PC-3 (cell line): Measurements from ENCODE around the gene PHAF1. TPM values are rescaled to one million over a fixed set of nuclear protein-coding genes. Genes with fewer than 3 reads are reported as not detected.

Experiments used
- ATAC-seq: fragments of 200-7000 bp; cut with Tn5 transposase; 2 replicates; pipeline ENCODE4 v1.9.1; 2020; ENCODE audit warnings: mild to moderate bottlenecking, moderate library complexity
- BruUV-seq: library from RNA; stranded (reverse); fragments of 400-500 nt; replicated peaks from 2 replicates; lab custom pipeline; 2021; lab: Mats Ljungman, UMichigan
- CTCF ChIA-PET: fragments of 300-600 bp; sonication (Branson Sonifier 250); formaldehyde crosslinking; loops from one replicate; lab custom pipeline; 2022; ENCODE audit warnings: antibody characterized with exemption; lab: Charles Lee
- POLR2A ChIA-PET: fragments of 300-600 bp; sonication (Branson Sonifier 250); formaldehyde crosslinking; loops from one replicate; lab custom pipeline; 2022; ENCODE audit warnings: antibody characterized with exemption; ENCODE audit not compliant: unreplicated experiment; lab: Charles Lee
- DNase-seq: peaks from one replicate; pipeline ENCODE4 v3.0.0-alpha.2; 2015
- H2AFZ ChIP-seq: fragments of 300-600 bp; sonication (generic); 2 replicates; pipeline ENCODE4 v1.6.0; 2016; ENCODE audit warnings: antibody characterized with exemption, low read length
- H3F3A ChIP-seq: fragments of 300-600 bp; sonication (generic); one replicate; pipeline ENCODE4 v1.6.0; 2017; ENCODE audit warnings: antibody characterized with exemption, low read length, control low read depth, mild to moderate bottlenecking; ENCODE audit not compliant: unreplicated experiment
- H3K27ac ChIP-seq: fragments of 300-600 bp; sonication (generic); 2 replicates; pipeline ENCODE4 v1.5.1; 2016; ENCODE audit warnings: mild to moderate bottlenecking, low read length
- H3K27me3 ChIP-seq: fragments of 300-600 bp; sonication (generic); 2 replicates; pipeline ENCODE4 v1.6.1; 2016; ENCODE audit warnings: low read length, mixed read lengths
- H3K36me3 ChIP-seq: fragments of 300-600 bp; sonication (generic); 2 replicates; pipeline ENCODE4 v1.6.1; 2016; ENCODE audit warnings: low read depth, mixed run types, low read length, mixed read lengths
- H3K4me1 ChIP-seq: fragments of 300-600 bp; sonication (generic); 2 replicates; pipeline ENCODE4 v1.5.1; 2016; ENCODE audit warnings: low read length; ENCODE audit not compliant: insufficient read depth
- H3K4me2 ChIP-seq: fragments of 300-600 bp; sonication (generic); 2 replicates; pipeline ENCODE4 v1.6.0; 2016; ENCODE audit warnings: low read length
- H3K4me3 ChIP-seq: fragments of 300-600 bp; sonication (generic); 2 replicates; pipeline ENCODE4 v1.5.1; 2016; ENCODE audit warnings: mild to moderate bottlenecking, low read length, mixed read lengths
- H3K79me2 ChIP-seq: fragments of 300-600 bp; sonication (generic); 2 replicates; pipeline ENCODE4 v1.6.1; 2017; ENCODE audit warnings: low read length, mixed read lengths
- H3K9ac ChIP-seq: fragments of 300-600 bp; sonication (generic); 2 replicates; pipeline ENCODE4 v1.6.0; 2016; ENCODE audit warnings: mild to moderate bottlenecking, low read length
- H3K9me2 ChIP-seq: fragments of 300-600 bp; sonication (generic); replicated peaks from 2 replicates; pipeline ENCODE4 v1.6.1; 2016; ENCODE audit warnings: mixed run types, low read length, mixed read lengths
- H3K9me3 ChIP-seq: fragments of 300-600 bp; sonication (generic); 2 replicates; pipeline ENCODE4 v1.6.1; 2016; ENCODE audit warnings: low read length, mixed read lengths
- H4K20me1 ChIP-seq: fragments of 300-600 bp; sonication (generic); 2 replicates; pipeline ENCODE4 v1.6.1; 2016; ENCODE audit warnings: low read length, mixed read lengths
- EZH2 ChIP-seq: fragments of 300-600 bp; sonication (generic); IDR thresholded peaks from one replicate; pipeline ENCODE4 v1.6.1; 2017; ENCODE audit warnings: antibody characterized with exemption, mild to moderate bottlenecking, low read length; ENCODE audit not compliant: unreplicated experiment
- EZH2phosphoT487 ChIP-seq: fragments of 300-600 bp; sonication (generic); IDR thresholded peaks from 2 replicates; pipeline ENCODE4 v1.6.1; 2018; ENCODE audit warnings: mild to moderate bottlenecking, antibody characterized with exemption, low read length, borderline replicate concordance
- intact Hi-C: fragments of 100-400 bp; cut with micrococcal nuclease; formaldehyde crosslinking; loops from 2 replicates; pipeline ENCODE4 v1.9.0; 2023
- total RNA-seq: library from RNA; depleted of rRNA; stranded (reverse); fragments of >200 nt; gene quantifications from 2 replicates; pipeline ENCODE4 v1.2.3, GENCODE V29; 2014
- TF ChIP-seq, protein P1 (sequence below): fragments of 300-600 bp; sonication (generic); conservative IDR thresholded peaks from 2 replicates; pipeline ENCODE4 v1.5.1; 2017; ENCODE audit warnings: antibody characterized with exemption, low read depth, mild to moderate bottlenecking, low read length

The PHAF1 gene
- total RNA-seq, 1 experiment from 2014 or later: 18.8 TPM

DNA sequence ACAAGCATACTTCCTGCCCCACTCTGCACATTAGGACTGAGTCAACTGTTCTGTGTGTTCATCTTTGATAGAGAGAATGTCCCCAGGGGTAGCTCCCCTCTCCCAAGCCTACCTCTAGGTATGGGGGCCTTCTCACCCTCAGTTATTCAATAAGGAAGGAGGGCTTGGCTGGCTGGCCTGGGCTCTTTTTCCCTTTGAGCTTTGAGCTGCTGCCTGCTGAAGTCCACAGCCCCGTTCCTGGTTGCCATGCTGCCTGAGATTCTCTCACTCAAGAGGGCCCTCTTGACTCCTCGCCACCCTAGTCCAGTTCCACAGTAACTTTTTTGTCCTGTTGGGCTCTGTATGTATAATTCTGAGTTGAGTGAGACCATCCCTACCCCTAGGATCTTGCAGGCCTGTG is 36.0 kb downstream of the PHAF1 start:
- ChIA-PET CTCF (no interaction called here), POLR2A (no interaction called here)
- Histone ChIP-seq H3K79me2 (no peaks in the 10 kb centered on the region), H3K36me3 (no peaks in the 10 kb centered on the region; the same call in 1 of the 2 replicates), H3K4me1 (no peaks in the 10 kb centered on the region), H3K9me3 (no peaks in the 10 kb centered on the region), H4K20me1 (no peaks in the 10 kb centered on the region), H3K27ac (no peak overlapping the region), H3K27me3 (no peaks in the 10 kb centered on the region), H3K4me2 (no peak overlapping the region), H3K4me3 (no peak overlapping the region), H3K9me2 (no peaks in the 10 kb centered on the region), H3K9ac (no peak overlapping the region), H3F3A (no peaks in the 10 kb centered on the region), H2AFZ (no peak overlapping the region)
- TF ChIP-seq, protein P1, sequence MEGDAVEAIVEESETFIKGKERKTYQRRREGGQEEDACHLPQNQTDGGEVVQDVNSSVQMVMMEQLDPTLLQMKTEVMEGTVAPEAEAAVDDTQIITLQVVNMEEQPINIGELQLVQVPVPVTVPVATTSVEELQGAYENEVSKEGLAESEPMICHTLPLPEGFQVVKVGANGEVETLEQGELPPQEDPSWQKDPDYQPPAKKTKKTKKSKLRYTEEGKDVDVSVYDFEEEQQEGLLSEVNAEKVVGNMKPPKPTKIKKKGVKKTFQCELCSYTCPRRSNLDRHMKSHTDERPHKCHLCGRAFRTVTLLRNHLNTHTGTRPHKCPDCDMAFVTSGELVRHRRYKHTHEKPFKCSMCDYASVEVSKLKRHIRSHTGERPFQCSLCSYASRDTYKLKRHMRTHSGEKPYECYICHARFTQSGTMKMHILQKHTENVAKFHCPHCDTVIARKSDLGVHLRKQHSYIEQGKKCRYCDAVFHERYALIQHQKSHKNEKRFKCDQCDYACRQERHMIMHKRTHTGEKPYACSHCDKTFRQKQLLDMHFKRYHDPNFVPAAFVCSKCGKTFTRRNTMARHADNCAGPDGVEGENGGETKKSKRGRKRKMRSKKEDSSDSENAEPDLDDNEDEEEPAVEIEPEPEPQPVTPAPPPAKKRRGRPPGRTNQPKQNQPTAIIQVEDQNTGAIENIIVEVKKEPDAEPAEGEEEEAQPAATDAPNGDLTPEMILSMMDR: no peak
- TF ChIP-seq EZH2 (no peak), EZH2phosphoT487 (no peak)
- DNase-seq (no peak), ATAC-seq (no peak)
- intact Hi-C loops: no loop called here
- no TSS peak for BruUV-seq

DNA sequence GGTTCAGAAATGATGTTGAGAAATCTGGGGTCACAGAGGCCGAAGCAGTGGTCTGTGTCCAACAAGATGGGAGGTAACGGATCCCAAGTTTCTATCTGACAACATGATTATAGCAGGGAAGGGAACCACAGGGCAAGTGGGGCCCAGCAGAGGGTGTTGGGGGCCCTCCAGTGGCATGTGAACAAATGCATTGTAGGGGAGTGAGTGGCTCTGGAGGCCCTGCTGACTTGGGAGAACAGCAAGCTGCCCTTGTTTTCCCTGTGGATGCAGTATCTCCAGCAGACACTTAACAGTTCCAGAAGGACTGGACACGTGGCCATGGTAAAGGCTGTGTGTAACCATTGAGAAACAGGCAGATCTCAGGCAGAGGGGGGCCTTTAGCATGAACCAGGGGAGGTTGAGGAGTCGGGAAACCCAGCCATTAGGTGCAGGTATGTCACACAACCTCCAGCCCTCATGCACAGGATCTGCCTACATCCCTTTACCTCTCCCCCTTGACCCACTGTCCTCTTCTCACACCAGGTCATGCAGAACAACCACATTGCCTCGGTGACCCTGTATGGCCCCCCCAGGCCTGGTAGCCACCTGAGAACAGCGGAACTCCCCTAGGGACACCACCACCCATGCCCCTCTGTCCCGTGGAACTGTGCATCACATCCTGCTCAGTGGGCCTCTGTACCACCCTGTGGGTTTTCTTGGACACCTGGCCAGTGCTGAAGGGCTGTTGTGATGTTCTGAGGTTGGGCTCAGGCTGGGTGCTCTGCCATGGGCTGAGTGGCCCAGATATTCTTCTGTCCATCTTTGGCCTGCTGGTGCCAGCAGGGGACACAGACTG is 37.0 kb downstream of the PHAF1 start:
- ChIA-PET POLR2A (no interaction called here), CTCF (no interaction called here)
- Histone ChIP-seq H3K79me2 (no peaks in the 10 kb centered on the region), H3K9me2 (no peaks in the 10 kb centered on the region), H3F3A (no peaks in the 10 kb centered on the region), H3K4me2 (no peak overlapping the region), H3K36me3 (no peaks in the 10 kb centered on the region; the same call in 1 of the 2 replicates), H3K9ac (no peak overlapping the region), H3K9me3 (no peaks in the 10 kb centered on the region), H3K4me1 (no peaks in the 10 kb centered on the region), H3K27ac (no peak overlapping the region), H3K27me3 (no peaks in the 10 kb centered on the region), H2AFZ (no peak overlapping the region), H4K20me1 (no peaks in the 10 kb centered on the region), H3K4me3 (no peak overlapping the region)
- DNase-seq (no peak), ATAC-seq (no peak)
- TF ChIP-seq EZH2phosphoT487 (no peak), EZH2 (no peak)
- TF ChIP-seq, protein P1: no peak
- BruUV-seq: no TSS peak
- intact Hi-C loops: no loop called here
